GM18861 (cell line): ENCODE data around the gene KCNN1.
"Not testable (repeated sequence)": the region's sequence is repeated elsewhere in the genome, so short reads cannot be mapped to it uniquely, and the experiment has no call there.

Source experiments
- ATAC-seq: cut with Tn5 transposase; IDR thresholded peaks from one replicate; pipeline ENCODE4 v1.9.1; 2021; ENCODE audit not compliant: unreplicated experiment

The KCNN1 gene

GRCh38 chr19:17966550-17967256 lies at the start of gene KCNN1:
Gene KCNN1, plus strand, starts transcription at chr19:17967107. Its CDS starts 6,782 bp downstream, at chr19:17973889.
- no peak for ATAC-seq

GRCh38 chr19:17918151-17918550 lies 48.8 kb upstream of the KCNN1 start:
- ATAC-seq: not testable (repeated sequence)

- ATAC-seq: not testable (repeated sequence)
Observed at GRCh38 chr19:17919122-17919521, 47.8 kb upstream of the KCNN1 start.

GRCh38 chr19:17920527-17920926 lies 46.4 kb upstream of the KCNN1 start:
- ATAC-seq: no peak

GRCh38 chr19:17922138-17922537 lies 44.8 kb upstream of the KCNN1 start:
- no peak for ATAC-seq

- ATAC-seq: no peak
Observed at GRCh38 chr19:17926044-17926443, 40.9 kb upstream of the KCNN1 start.

- no peak for ATAC-seq
Observed at GRCh38 chr19:17929056-17929455, 37.9 kb upstream of the KCNN1 start.

GRCh38 chr19:17931532-17932191 lies 35.2 kb upstream of the KCNN1 start:
- ATAC-seq: no peak

- ATAC-seq: peak; percentile 74
Observed at GRCh38 chr19:17932485-17933338, 34.2 kb upstream of the KCNN1 start, which contains the start of gene CCDC124. Gene CCDC124, plus strand, starts transcription at chr19:17933015. Its CDS starts 3,406 bp downstream, at chr19:17936421.

- ATAC-seq: no peak
Observed at GRCh38 chr19:17933414-17934129, 33.3 kb upstream of the KCNN1 start.

GRCh38 chr19:17936379-17936778 lies 30.5 kb upstream of the KCNN1 start:
- ATAC-seq: no peak

- ATAC-seq: no peak
Observed at GRCh38 chr19:17937371-17937900, 29.5 kb upstream of the KCNN1 start.

GRCh38 chr19:17938092-17938845 lies 28.6 kb upstream of the KCNN1 start:
- ATAC-seq: no peak

- ATAC-seq: no peak
Observed at GRCh38 chr19:17942181-17942580, 24.7 kb upstream of the KCNN1 start.

GRCh38 chr19:17942582-17943273 lies 24.2 kb upstream of the KCNN1 start:
- no peak for ATAC-seq

GRCh38 chr19:17943274-17944221 lies 23.4 kb upstream of the KCNN1 start:
- no peak for ATAC-seq

- no peak for ATAC-seq
Observed at GRCh38 chr19:17944301-17944700, 22.6 kb upstream of the KCNN1 start.
